HG03060 (cell line): ENCODE measurements around the gene SF1.

Experiments used
- ATAC-seq: cut with Tn5 transposase; IDR thresholded peaks from one replicate; pipeline ENCODE4 v1.9.1; 2021; ENCODE audit warnings: low read depth, moderate number of reproducible peaks; ENCODE audit not compliant: unreplicated experiment

SF1 gene

DNA sequence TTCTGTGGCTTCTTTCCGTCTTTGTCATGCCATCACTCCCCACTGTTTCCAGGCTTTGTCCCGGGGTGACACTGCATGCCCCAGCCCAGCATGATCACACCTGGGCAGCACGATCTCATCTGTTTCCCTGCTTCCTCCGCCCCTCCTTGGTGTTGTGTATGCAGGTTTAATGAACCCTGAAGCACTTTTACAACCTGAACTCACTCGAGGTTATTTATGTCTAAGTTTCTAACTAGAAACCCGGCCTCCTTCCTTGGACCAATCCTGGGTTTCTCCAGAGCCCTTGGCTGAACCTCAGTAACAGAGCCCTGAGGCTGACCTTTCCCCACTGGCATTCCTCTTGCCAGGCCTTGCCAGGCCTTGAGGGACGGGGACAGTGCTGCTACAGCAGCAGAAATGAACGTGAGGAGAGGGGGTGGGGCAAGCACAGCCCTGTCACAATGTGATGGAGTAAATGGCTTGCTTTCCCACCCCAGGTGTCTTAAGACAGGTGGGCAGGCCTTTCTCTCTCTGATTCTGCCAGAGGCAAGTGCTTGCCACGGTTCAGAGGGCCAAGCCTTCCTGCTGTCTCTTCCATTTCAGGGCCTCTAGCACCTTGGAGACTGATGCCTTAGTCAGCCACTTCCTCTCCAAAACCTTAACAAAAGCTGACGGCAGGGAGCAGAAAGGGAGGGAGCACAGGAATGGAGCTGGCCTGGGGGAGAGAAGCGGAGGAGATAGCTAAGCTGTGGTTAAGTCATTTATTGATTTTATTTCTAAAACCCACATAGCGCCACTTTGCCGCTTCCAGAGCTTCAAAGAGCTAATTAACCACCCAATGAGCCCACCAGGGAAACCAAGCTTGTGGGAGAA lies 15.4 kb downstream of the SF1 start:
- no peak for ATAC-seq

DNA sequence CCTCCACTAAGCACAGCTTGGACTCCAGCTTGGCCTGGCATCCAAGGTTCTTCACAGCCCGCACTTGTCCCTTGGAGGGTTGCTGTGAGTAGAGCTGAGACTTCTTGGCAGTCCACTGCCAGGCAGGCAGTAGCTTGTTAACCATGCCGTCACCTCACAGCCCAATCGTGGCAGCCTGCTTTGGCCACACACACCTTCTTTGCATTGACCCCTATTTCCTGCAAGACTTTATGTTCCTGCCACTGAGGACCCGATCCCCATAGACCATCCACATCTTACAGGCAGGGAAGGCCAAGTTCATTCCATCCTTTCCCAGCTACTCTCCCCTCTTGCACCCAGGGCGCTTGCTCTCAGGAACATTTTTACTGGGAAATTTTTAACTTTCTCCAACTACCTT lies 16.1 kb downstream of the SF1 start:
- ATAC-seq, result no peak

DNA sequence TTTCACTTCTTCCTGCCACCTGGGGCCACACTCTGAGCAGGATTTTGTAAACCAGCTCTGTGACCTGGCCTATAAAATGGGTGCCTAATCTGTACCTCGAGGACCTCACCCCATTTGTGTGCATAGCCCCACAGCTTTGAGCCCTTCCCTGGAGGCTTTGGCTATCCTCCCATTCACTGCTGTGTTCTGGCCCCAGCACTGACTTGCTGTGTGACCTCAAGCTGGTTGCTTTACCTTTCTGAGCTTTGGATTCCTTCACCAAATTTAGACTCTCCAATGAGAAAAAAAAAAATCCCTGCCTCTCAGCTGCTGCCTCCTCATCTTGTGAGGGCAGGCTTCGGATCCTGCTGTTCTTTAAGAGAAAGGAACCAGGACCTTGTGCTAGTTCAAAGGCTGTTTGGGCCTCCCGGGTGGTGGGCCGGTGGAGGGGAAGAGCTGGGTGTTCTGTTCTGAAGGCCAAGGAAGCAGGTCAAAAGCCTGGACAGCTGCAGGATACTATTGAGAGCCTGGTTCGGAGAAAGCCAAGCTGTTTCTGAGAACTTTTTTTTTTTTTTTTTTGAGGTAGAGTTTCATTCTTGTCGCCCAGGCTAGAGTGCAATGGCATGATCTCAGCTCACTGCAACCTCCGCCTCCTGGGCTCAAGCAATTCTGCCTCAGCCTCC lies 17.5 kb downstream of the SF1 start:
- no peak for ATAC-seq

DNA sequence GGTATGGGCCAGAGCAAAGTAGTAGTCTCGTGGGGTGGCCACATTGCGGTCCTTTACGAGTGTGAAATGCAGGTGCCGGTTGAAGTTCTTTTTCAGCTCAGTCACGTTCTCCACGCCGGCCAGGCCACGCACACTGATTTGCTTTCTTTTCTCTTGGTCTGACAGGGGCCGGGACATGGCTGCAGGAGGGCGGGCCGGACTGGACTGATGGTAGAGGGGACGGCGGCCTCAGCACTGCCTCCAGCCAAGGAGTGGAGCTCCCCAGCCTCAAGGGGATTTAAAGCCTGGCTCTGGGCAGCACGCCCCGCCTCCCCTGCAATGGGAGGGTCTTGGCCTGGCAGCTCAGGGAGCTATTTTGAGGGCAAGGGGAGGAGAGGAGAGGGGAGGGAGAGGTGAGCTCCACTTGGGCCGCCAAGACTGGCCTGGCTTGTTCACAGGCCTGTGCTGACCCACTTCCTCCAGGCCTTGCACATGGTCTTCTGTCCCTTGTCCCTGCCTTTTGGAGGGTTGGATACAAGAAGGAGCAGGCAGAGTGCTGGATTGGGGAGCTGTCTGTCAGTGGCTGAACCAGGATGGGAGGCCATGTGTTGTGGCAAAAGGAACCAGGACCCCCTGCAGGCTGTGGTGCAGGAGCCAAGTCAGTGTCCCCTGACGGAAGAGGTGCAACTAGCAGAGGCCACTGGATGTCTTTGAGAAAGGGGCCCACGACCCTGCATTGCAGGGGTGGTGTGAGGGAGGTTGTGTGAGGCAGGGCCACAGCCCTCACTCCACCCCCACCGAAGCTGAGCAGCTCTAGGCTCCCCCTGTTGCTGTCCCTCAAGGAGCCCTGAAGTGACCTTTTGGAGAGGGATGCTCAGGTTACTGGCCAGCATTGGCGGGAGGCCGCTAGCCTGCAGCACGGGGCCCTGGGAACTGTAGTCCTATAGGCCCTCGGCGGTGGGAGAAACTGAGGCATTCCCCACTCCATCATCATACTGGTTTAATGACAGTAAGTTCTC lies 18.3 kb downstream of the SF1 start, which contains the start of gene PYGM:
PYGM (minus strand) TSS at position 253 of the 998 bp plus-strand sequence; CDS start at position 177, 76 bp downstream.
- ATAC-seq, result no peak

DNA sequence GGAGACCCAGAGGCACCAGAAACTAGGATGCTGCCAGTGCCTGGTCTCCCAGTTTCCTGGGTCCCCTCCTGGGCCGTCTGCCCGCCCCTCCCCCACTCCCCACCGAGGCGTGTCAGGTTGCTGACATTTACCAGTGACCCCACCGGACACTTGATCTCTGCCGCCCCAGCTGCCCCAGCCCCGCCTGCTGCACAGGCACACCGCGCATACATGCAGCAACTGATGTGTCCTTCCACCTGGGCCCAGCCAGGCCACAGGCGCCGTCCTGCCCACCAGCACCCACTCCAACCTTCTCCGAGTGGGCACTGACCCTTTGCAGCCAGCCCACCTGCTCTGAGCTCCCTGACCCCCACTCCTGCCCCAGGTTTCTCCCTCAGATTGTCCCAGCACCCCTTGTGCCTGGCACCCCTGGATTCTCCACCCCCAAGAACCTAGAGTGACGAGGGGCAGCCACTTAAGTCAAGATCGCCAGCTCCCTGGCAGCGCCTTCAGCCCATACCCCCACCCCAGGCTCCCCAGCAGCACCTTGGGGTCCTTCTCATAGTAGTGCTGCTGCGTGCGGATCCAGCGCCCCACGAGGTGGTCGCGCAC lies 19.1 kb downstream of the SF1 start:
- no peak for ATAC-seq

DNA sequence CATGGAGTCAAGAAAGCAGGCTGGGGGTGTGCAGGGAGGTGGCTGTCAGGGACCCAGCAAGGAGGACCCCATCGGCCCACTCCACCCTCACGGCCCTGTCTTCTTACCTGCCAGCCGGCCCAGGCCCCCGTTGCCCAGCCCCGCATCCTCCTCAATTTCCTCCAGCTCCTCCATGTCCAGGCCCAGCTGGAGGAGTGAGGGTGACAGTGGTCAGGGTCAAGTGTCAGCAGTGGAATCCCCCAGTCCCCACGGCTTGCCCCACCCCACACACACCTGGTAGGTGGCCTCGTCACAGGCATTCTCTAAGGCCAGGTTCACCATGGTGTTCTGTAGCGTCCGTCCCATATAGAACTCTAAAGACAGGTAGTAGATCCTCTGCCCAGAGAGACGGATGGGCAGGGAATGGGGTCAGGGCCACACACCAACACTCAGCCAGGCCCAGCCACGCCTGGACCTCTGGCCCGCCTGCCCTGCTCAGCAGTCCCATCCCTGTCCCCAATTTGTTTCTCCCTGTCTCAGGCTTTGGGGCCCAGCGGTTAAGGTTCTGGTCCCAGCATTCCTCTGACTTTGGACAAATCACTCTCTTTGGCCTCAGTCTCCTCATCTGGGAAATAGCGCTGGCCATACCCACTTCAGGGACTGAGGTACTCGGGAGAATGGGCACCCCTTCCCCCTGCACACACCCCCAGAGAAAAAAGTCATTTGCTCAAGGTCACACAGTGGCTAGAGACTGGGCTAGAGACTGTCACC lies 19.8 kb downstream of the SF1 start:
- no peak for ATAC-seq

DNA sequence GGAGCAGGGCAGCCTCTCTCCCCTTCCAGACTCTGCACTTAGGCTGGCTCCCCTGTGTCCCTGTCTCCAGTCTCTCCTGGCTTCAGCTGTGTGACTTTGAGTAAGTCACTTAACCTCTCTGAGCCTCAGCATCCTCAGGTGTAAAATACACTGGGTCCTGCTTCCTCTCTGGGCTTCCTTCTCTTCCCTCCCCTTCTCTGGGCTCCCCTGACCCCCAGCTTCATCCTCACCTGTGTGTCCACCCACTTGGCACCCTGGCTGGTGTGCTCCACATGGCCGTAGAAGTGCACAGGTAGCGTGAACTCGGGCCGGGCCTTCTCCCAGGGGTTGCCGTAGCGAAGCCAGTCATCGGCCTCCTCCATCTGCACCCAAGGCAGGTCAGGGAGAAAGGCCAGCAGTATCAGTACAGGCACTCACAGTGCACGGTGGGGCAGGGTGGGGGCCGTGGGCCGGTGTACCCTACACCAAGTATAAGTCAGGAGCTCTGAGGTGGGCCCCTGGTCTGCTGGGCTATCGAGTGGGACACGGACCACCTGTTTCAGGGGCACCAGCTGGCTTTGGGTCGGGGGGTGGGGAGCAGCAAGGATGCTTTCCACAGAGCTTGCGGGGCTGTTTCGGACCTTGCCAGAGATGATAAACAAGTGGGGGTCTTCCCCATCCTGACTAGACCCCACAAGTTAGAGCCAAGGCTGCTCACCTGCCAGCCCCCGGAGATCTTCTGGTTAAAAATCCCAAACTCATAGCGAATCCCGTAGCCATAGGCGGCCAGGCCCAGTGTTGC lies 20.6 kb downstream of the SF1 start:
- no peak for ATAC-seq

DNA sequence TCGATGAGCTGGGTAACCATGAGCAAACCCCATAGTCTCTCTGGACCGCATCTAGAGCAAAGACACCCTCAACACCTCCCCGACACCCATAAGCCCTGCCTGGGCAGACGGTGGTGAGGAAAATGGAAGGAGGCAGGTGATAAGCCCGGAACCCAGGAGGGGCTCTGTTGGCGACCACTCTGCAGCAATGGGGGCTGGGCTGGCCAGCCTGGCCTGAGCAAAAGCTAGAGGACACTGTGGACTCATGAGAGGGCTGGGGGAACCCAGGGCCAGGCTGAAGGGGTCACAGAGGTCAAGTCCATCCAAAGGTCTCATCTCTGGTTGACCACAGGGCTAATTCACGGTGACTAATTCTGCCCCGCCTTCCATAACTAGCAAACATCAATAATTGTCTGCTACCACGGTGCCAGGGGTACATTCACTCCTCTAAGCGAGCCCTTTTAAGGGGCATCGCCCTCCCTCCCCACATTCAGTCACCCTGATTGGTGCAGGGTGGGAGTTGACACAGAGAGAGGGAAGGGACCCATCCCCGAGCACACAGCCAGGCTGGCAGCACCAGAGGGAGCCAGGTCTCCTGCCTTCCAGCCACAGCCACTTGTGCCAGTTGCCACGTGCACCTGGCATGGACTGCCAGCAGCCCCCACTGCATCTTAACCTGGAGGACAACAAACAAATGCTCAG lies 22.5 kb downstream of the SF1 start:
- no peak for ATAC-seq

DNA sequence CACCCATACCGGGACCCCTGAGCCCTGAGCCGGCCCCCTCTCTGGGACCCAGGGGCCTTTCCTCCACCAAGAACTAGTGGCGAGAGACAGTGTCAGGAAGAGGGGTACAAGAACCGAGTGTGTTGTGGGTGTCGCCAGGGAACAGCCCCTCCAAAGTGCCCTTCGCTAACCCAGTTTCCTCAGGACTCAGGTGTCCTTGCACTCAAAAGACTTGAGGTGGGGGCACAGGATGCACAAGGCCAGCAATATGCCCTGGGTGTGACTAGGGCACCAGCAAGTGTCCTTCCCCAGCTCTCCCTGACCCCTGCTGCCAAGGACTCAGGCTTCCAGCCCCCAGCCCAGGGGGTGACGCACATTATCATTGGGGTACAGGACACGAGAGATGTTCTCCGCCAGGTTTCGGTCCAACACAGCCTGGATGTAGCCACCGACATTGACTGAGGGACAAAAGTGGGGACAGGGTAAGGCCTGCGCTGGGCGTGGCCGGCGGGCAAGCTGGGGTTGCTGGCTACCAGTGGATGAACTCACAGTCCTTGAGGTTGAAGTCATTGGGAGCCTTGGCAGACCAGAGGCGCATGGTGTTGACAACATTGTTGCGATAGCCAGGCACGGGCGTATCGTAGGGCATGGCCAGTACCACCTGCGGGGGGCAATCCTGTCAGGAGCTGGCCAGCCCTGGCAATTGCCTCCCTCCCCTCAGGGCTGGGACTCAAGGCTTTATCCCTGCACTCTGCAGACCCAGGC lies 23.3 kb downstream of the SF1 start:
- ATAC-seq, result no peak

DNA sequence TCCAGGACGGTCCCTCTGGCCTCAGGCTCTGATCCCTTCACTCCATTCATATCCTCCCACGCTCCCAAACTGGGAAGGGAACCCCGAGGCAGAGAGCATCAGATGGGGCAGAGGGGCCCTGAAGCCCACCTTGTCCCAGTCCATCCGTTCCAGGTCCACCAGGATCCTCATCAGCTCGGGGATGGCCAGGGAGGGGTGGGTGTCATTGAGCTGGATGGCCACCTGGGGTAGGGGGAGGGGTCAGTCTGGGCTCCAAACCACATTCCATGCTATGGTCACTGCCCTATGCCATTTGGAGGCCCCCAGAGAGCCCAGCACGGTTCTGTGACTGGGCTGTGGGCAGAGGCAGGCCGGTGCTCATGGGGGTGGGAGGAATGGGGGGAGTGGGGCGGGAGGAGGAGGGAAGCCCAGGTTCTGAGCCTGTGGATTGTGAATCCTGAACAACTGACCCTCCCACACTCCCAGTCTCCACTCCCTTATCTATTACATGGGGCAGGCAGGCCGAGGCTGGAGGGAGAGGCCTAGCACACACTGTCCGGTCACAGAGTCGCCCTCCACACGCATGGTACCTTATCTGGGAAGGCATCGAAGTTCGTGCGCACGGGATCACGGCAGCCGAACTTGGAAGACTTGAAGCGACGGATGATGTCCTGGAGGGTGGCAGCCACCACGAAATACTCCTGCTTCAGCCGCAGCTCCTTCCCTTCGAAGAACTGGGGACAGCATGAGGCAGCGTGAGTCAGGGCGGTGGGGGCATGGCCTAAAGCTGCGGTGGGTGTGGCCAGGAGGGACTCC lies 24.0 kb downstream of the SF1 start:
- no peak for ATAC-seq

DNA sequence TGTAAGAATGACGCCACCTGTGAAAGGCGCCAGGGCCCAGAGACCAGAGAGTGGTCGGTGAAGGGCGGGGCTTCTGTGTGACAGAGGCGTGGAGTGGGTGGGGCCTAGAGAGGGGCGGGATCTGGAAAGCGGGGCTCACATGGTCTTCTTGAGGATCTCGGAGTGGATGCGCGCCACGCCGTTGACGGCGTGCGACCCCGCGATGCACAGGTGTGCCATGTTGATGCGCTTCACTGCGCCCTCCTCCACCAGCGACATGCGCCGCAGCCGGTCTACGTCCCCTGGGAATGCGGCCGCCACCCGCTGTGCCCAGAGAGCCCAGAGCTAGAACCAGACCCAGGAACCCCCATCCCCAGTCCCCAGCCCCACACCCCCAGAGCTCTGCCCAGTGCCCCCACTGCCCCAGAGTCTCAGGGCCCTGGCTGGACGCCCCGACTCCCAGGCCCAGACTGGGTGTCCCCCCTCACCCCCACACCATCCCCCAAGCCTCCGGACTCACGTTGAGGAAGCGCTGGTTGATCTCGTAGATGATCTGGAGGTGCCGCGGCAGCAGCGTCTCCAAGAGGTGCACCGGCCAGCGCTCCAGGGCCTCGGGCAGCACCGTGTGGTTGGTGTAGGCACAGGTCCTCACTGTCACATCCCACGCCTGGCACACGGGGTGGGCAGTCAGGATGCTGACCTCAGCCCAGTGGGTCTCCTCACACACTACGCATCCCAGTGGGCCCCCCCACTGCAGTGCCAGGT lies 24.8 kb downstream of the SF1 start:
- no peak for ATAC-seq

DNA sequence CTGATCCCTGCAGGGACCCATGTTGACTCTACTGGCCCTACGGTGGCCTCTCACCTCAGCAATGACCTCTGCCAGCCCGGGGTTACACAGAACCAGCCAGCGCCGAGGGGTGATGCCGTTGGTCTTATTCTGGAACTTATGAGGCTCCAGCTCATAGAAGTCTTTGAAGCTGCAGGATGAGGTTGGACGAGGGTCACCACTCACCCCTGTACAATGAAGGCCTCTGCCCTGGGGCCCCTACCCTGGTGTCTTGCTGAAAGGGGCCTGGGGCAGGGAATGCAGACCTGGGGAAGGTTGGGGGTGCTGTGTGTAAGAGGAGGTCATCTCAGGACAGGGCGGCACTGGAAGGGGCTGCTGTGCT lies 25.3 kb downstream of the SF1 start:
- no peak for ATAC-seq

DNA sequence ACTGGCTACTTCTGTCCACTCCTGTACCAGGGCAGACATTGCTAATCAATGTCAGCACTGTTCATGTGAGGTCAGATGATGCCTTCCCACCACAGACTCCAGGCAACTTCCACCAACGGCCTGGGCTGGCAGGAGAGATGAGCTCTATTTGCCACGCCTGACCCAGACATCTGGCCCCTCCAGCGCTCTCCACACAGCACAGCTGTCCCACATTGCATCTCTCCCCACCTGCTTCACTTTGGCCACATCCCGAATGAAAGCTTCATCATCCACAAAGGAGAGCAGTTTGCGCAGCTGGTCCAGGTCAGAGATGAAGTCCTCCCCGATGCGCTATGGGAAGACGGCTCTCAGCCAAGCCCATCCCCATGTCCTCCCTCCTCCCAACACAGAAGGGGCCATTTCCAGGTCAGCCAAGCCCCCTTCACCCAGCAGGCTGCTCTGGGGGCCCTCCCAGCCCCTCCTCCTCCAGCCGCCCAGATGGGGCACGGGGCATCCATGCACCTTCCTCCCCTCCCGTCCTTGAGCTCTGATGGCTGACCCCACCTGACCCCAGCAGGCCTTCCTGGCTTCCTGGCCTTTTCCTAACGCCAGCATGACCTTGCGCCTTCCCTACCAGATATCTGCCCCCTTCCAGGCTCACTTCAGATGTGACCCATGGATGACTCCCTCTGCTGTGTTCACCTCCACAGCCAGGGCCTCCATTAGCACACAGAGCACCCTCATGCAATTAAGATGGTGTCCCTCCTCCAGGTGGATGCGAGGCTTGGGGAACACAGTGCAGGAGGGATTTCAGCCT lies 26.0 kb downstream of the SF1 start:
- ATAC-seq, result no peak

DNA sequence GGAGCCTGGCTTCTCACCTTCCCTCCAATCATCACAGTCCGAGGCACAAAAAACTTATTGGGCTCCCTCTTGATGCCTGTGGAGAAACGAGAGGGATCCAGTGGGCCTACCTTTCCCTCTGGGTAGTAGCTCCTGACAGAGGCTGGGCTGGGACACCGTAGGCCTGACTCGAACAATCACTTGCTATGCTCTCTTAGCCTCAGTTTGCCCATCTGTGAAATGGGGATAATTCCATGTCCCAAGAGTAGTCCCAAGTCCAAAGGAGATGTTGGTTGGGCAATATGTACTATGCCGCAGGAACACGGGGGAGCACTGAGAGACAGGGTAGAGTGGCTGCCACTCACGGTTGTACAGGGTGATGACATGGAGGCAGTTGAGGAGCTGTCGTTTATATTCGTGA lies 26.8 kb downstream of the SF1 start:
- no peak for ATAC-seq

DNA sequence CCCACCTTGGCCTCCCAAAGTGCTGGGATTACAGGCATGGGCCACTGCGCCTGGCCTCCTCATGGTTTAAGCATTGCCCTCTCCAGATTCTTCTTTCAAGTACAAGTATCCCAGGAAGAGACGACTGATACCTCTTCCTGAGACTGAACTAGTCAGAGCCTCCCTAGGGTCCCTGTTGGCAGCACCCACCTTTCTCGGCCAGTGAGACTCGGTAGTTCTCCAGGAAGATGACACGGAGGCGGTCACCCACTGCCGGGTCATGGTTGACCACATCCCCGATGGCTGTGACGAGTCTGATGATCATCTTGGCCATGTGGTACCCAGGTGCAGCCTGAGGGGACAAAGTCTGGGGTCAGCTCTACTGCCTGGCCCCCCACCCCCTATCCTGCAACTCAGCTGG lies 27.2 kb downstream of the SF1 start:
- no peak for ATAC-seq
